CD4-positive, alpha-beta T cell (primary cell): ENCODE results near the gene ARAP2. TPM values are rescaled to one million over a fixed set of nuclear protein-coding genes. Genes with fewer than 3 reads are reported as not detected.

Source experiments
- ATAC-seq: fragments of 200-7000 bp; cut with Tn5 transposase; one replicate; pipeline ENCODE4 v1.10.0; 2022; ENCODE audit warnings: mild to moderate bottlenecking; ENCODE audit not compliant: poor library complexity
- CTCF ChIA-PET: fragments of 350-600 bp; sonication (Branson Sonifier 250); formaldehyde crosslinking; loops from one replicate; lab custom pipeline; 2021; ENCODE audit warnings: antibody characterized with exemption, inconsistent platforms; lab: Charles Lee
- POLR2A ChIA-PET: fragments of 350-600 bp; sonication (Branson Sonifier 250); formaldehyde crosslinking; loops from one replicate; lab custom pipeline; 2021; ENCODE audit warnings: antibody characterized with exemption, inconsistent platforms; lab: Charles Lee
- DNase-seq, 14 experiments: peaks; one replicate each; pipeline ENCODE4 v3.0.0-alpha.2; 2013 to 2020; ENCODE audit warnings: mixed read lengths in 2 of 14
- H3K27ac ChIP-seq, 2 donors: one replicate each; pipeline versions ENCODE4 v1.5.1 to v1.7.0; 2013; ENCODE audit warnings: low read length in 2 of 2, low read depth in 1 of 2, mild to moderate bottlenecking in 1 of 2
- H3K27me3 ChIP-seq, 2 experiments: 1 replicate in 1 of 2; 2 replicates in 1 of 2; pipeline versions ENCODE4 v1.6.1 to v1.7.0; 2013; ENCODE audit warnings: low read length in 2 of 2, control low read depth in 1 of 2, mild to moderate bottlenecking in 1 of 2, moderate library complexity in 1 of 2; ENCODE audit not compliant: insufficient read depth in 2 of 2, control insufficient read depth in 1 of 2
- H3K36me3 ChIP-seq: one replicate; pipeline ENCODE4 v1.6.1; 2013; ENCODE audit warnings: low read length, control low read depth; ENCODE audit not compliant: insufficient read depth
- H3K4me1 ChIP-seq: one replicate; pipeline ENCODE4 v1.6.1; 2013; ENCODE audit warnings: low read length, control low read depth; ENCODE audit not compliant: insufficient read depth
- H3K4me3 ChIP-seq: one replicate; pipeline ENCODE4 v1.5.1; 2013; ENCODE audit warnings: mild to moderate bottlenecking, low read length, moderate library complexity
- H3K9me3 ChIP-seq, 2 experiments: 1 replicate in 1 of 2; 2 replicates in 1 of 2; pipeline versions ENCODE4 v1.6.1 to v1.7.0; 2013; ENCODE audit warnings: low read length in 2 of 2, mild to moderate bottlenecking in 2 of 2, control low read depth in 1 of 2, moderate library complexity in 1 of 2; ENCODE audit not compliant: control insufficient read depth in 1 of 2, insufficient read depth in 1 of 2
- H3K27ac Mint-ChIP-seq: one replicate; pipeline ENCODE4 v1.8.0; 2020; ENCODE audit warnings: mixed read lengths
- H3K27me3 Mint-ChIP-seq: one replicate; pipeline ENCODE4 v1.8.0; 2021; ENCODE audit warnings: mixed read lengths
- H3K36me3 Mint-ChIP-seq: one replicate; pipeline ENCODE4 v1.8.0; 2021; ENCODE audit warnings: low read depth, mixed read lengths
- H3K4me1 Mint-ChIP-seq: one replicate; pipeline ENCODE4 v1.8.0; 2021; ENCODE audit warnings: low read depth, mixed read lengths
- H3K4me3 Mint-ChIP-seq: one replicate; pipeline ENCODE4 v1.8.0; 2020; ENCODE audit warnings: mild to moderate bottlenecking, mixed read lengths
- H3K9me3 Mint-ChIP-seq: one replicate; pipeline ENCODE4 v1.8.0; 2020; ENCODE audit warnings: mixed read lengths
- CTCF ChIP-seq: fragments of 200-600 bp; IDR thresholded peaks from one replicate; pipeline ENCODE4 v1.8.0; 2022; ENCODE audit warnings: antibody characterized with exemption, mild to moderate bottlenecking
- intact Hi-C, 2 experiments: fragments of 100-400 bp; cut with DNase I in 1 of 2; cut with micrococcal nuclease in 1 of 2; formaldehyde crosslinking; loops; one replicate each; pipeline versions ENCODE4 v1.15.1 to v1.9.0; 2023 to 2025; cut with DNase I, micrococcal nuclease
- total RNA-seq, 174 experiments: library from RNA in 2 of 174; stranded (reverse) in 2 of 174; gene quantifications; one replicate each; pipeline ENCODE4 v1.2.3 and lab custom pipeline; 2021 to 2026

The ARAP2 gene
- total RNA-seq, 2 experiments from 2014 or later: 54.3 to 63.4 TPM

GRCh38 chr4:36152735-36153134 is 91.6 kb downstream of the ARAP2 start:
- Histone ChIP-seq H3K27me3 (no peaks in the 10 kb centered on the region), H3K4me1 (no peaks in the 10 kb centered on the region), H3K27ac (no peak overlapping the region), H3K4me3 (no peak overlapping the region), H3K36me3 (peaks cover 45% of the 10 kb centered on the region), H3K9me3 (no peaks in the 10 kb centered on the region)
- Mint-ChIP-seq H3K9me3 (no peaks in the 10 kb centered on the region), H3K4me1 (no peaks in the 10 kb centered on the region), H3K27me3 (no peaks in the 10 kb centered on the region), H3K27ac (no peak overlapping the region), H3K36me3 (peaks cover 81% of the 10 kb centered on the region), H3K4me3 (no peak overlapping the region)
- TF ChIP-seq CTCF: no peak
- DNase-seq (no peak), ATAC-seq (no peak)
- POLR2A ChIA-PET: no interaction called here
- intact Hi-C loops: no loop called here
- CTCF ChIA-PET: interaction anchor here (1.5 to 1.9 kb wide), 3 partner anchors 11 to 39 kb away, joined by 3 to 5 read pairs (median 5); no protein-coding TSS in a partner anchor

DNA sequence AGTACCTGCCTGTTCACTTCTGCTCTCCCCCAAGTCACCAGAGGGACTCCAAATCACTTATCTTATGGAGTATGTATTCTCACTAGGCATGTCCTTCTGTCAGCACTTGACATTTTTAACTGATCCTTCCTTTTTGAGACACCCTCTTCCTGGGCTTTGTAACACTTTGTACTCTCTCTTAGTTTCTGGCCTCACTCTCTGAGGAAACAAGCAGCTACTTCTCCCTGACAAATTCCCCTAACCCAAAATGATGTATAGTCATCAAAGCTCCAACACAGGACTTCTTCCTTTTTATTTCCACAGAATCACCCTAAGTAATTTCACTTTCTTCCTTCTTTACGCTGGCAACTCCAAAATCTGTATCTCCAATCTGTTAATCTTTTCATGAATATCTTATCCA is 101.8 kb downstream of the ARAP2 start:
- Mint-ChIP-seq H3K9me3 (no peaks in the 10 kb centered on the region), H3K36me3 (peaks cover 76% of the 10 kb centered on the region), H3K4me3 (no peak overlapping the region), H3K27ac (no peak overlapping the region), H3K4me1 (peaks cover 5% of the 10 kb centered on the region), H3K27me3 (no peaks in the 10 kb centered on the region)
- intact Hi-C loops: no loop called here
- H3K4me3 ChIP-seq: no peak overlapping the region
- H3K27ac ChIP-seq: no peak overlapping the region
- no peaks in the 10 kb centered on the region for H3K4me1 ChIP-seq
- POLR2A ChIA-PET: no interaction called here
- no peak for DNase-seq
- no peaks in the 10 kb centered on the region for H3K27me3 ChIP-seq
- no peak for ATAC-seq
- CTCF ChIA-PET: interaction anchor here (1.9 kb wide), 1 partner anchor 10 kb away, joined by 5 read pairs; no protein-coding TSS in a partner anchor
- no peak for TF ChIP-seq CTCF
- H3K36me3 ChIP-seq: peaks cover 58% of the 10 kb centered on the region
- H3K9me3 ChIP-seq: no peaks in the 10 kb centered on the region

DNA sequence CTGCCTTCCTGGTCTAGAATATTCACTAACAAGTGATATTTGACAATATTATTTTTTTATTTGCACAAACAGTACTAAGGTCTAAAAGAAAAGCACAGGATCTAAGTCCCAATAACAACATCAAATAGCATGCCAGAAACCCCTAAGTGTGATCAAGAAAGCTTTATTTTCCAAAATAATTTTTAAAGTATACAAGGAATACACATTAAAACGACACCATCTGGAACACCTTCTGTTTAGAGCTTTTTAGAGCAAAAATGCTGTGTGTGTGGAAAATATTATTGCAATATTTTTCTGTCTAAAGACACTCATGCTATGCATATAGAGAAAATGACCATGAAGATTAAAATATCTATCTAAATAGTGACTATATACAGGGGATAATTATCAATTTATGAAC is 103.1 kb downstream of the ARAP2 start:
- TF ChIP-seq CTCF: no peak
- H3K36me3 Mint-ChIP-seq: peaks cover 76% of the 10 kb centered on the region
- CTCF ChIA-PET: interaction anchor here (1.9 kb wide), 1 partner anchor 11 kb away, joined by 5 read pairs; no protein-coding TSS in a partner anchor

More for the DNA sequence above, 103.1 kb downstream of the ARAP2 start:
- Histone ChIP-seq H3K9me3 (no peaks in the 10 kb centered on the region), H3K27me3 (no peaks in the 10 kb centered on the region), H3K36me3 (peaks cover 51% of the 10 kb centered on the region), H3K4me1 (no peaks in the 10 kb centered on the region), H3K27ac (no peak overlapping the region), H3K4me3 (no peak overlapping the region)
- Mint-ChIP-seq H3K27ac (no peak overlapping the region), H3K27me3 (no peaks in the 10 kb centered on the region), H3K4me1 (peaks cover 5% of the 10 kb centered on the region), H3K9me3 (no peaks in the 10 kb centered on the region), H3K4me3 (no peak overlapping the region)
- POLR2A ChIA-PET: no interaction called here
- ATAC-seq (no peak), DNase-seq (no peak)
- intact Hi-C loops: no loop called here
